LNCAP (cell line): Measurements from ENCODE around the gene ARHGEF40.

Experiments
- TF ChIP-seq, protein P1 (sequence below): fragments of 450-650 bp; IDR thresholded peaks from 2 replicates; pipeline ENCODE4 v1.5.1; 2017; ENCODE audit warnings: mild to moderate bottlenecking

The ARHGEF40 gene

GRCh38 chr14:21070083-21070609, at the start of gene ARHGEF40:
Gene ARHGEF40 (plus strand): TSS chr14:21070304. CDS start chr14:21070397, 93 bp downstream.
- TF ChIP-seq, protein P1, sequence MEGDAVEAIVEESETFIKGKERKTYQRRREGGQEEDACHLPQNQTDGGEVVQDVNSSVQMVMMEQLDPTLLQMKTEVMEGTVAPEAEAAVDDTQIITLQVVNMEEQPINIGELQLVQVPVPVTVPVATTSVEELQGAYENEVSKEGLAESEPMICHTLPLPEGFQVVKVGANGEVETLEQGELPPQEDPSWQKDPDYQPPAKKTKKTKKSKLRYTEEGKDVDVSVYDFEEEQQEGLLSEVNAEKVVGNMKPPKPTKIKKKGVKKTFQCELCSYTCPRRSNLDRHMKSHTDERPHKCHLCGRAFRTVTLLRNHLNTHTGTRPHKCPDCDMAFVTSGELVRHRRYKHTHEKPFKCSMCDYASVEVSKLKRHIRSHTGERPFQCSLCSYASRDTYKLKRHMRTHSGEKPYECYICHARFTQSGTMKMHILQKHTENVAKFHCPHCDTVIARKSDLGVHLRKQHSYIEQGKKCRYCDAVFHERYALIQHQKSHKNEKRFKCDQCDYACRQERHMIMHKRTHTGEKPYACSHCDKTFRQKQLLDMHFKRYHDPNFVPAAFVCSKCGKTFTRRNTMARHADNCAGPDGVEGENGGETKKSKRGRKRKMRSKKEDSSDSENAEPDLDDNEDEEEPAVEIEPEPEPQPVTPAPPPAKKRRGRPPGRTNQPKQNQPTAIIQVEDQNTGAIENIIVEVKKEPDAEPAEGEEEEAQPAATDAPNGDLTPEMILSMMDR = no peak

GRCh38 chr14:21020977-21021545, 49.0 kb upstream of the ARHGEF40 start:
- TF ChIP-seq, protein P1 = no peak

DNA sequence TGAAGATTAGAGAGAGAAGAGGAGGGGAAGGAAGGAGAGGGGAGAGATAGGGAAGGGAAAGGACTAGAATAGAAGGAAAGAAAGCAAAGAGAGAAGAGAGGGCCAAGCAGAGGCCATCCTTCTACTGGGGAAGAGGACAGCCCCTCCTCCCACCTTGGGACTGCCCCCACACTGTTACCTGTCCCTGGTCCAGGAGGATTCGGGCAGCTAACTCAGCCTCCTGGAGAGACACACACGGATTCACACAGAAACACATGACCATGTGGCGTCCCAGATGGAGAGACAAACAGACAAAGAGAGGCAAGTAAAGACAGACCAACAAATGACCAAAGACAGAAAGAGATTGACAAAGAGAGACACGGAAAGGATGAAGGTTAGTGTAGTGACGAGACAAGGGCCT, 47.4 kb upstream of the ARHGEF40 start:
- TF ChIP-seq, protein P1 = no peak

- TF ChIP-seq, protein P1 = no peak
These were observed 46.9 kb upstream of the ARHGEF40 start for GRCh38 chr14:21023174-21023573.

DNA sequence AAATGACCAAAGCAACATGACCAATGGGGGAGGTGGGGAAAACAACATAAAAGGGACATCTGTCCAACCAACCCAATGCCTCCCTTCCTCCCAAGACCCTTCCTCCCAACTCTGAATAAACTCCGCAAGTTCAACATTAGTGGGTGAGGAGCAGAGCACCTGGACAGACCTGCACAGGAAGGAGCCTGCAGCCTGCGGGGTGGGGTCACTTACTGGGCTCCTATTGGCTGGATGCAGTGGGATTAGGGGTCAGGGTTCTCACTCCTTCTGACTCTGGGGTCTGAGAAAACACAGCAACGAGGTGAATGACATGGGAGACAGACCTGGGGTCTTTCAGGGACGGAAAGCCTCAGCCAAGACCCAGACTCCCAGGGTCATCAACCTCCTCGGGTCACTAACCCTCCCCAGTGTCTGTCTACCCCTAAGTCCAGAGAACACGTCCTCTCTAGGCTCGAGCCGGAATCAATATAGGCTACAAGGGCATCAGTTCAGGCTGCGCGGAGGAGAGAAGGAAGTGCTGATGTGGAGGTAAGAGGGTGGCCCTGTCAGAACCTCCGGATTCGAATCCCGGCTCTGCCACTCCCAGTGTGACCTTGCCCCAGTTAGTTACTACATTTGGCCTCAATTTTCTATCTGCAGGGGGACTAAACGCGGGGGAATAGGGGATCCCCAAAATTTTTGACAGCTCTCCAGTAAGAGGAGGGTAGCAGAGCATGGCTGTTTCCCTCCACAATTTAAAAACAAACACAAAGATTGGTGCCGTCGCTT, 46.1 kb upstream of the ARHGEF40 start:
- TF ChIP-seq, protein P1 = no peak

- TF ChIP-seq, protein P1 = no peak
These were observed 45.3 kb upstream of the ARHGEF40 start, which contains the start of gene NDRG2 for GRCh38 chr14:21024585-21025370. Gene NDRG2 (minus strand): TSS chr14:21025061. CDS start chr14:21023315, 1,746 bp downstream.
